Left ventricle myocardium inferior (tissue), 1 donor: Measurements from ENCODE around the gene CCL25. TPM values are rescaled to one million over a fixed set of nuclear protein-coding genes. Genes with fewer than 3 reads are reported as not detected.
"Not testable (repeated sequence)": the region's sequence is repeated elsewhere in the genome, so short reads cannot be mapped to it uniquely, and the experiment has no call there.

ENCODE experiments used
- DNase-seq: peaks from one replicate; pipeline ENCODE4 v3.0.0-alpha.2; 2020
- H3K27ac ChIP-seq: fragments of 200-600 bp; replicated peaks from 2 replicates; pipeline ENCODE4 v1.8.0; 2021
- H3K27me3 ChIP-seq: fragments of 200-600 bp; 2 replicates; pipeline ENCODE4 v1.8.0; 2021; ENCODE audit warnings: low read depth
- H3K36me3 ChIP-seq: fragments of 200-600 bp; 2 replicates; pipeline ENCODE4 v1.8.0; 2021
- H3K4me1 ChIP-seq: fragments of 200-600 bp; 2 replicates; pipeline ENCODE4 v1.8.0; 2021
- H3K4me3 ChIP-seq: fragments of 200-600 bp; 2 replicates; pipeline ENCODE4 v1.8.0; 2021; ENCODE audit warnings: mild to moderate bottlenecking, moderate library complexity
- H3K9me3 ChIP-seq: fragments of 200-600 bp; replicated peaks from 2 replicates; pipeline ENCODE4 v1.8.0; 2021
- intact Hi-C: fragments of 100-400 bp; cut with micrococcal nuclease; formaldehyde crosslinking; loops from one replicate; pipeline ENCODE4 v1.11.0; 2022
- total RNA-seq: library from RNA; stranded (reverse); fragmentation: NEBNext Ultra II Directional; extraction: Animal tissue kit (Norgen Biotek cat#: 25700); gene quantifications from one replicate; pipeline ENCODE4 v1.2.1, GENCODE V29; 2021
- TF ChIP-seq, protein P1 (sequence below): fragments of 200-600 bp; IDR thresholded peaks from 2 replicates; pipeline ENCODE4 v1.8.0; 2021; ENCODE audit warnings: antibody characterized with exemption, mild to moderate bottlenecking, borderline replicate concordance
- donor health status: DM: no; HTN: yes; CAD: no; lungs with severe emphysema.

The CCL25 gene
- total RNA-seq, 1 donor from 2014 or later = not detected

GRCh38 chr19:8028951-8029491 lies 23.5 kb upstream of the CCL25 start:
- H3K9me3 ChIP-seq = no peaks in the 10 kb centered on the region
- intact Hi-C loops = no loop called here
- H3K36me3 ChIP-seq = no peaks in the 10 kb centered on the region
- H3K4me3 ChIP-seq = no peak overlapping the region
- H3K27me3 ChIP-seq = peaks cover 39% of the 10 kb centered on the region
- TF ChIP-seq, protein P1, sequence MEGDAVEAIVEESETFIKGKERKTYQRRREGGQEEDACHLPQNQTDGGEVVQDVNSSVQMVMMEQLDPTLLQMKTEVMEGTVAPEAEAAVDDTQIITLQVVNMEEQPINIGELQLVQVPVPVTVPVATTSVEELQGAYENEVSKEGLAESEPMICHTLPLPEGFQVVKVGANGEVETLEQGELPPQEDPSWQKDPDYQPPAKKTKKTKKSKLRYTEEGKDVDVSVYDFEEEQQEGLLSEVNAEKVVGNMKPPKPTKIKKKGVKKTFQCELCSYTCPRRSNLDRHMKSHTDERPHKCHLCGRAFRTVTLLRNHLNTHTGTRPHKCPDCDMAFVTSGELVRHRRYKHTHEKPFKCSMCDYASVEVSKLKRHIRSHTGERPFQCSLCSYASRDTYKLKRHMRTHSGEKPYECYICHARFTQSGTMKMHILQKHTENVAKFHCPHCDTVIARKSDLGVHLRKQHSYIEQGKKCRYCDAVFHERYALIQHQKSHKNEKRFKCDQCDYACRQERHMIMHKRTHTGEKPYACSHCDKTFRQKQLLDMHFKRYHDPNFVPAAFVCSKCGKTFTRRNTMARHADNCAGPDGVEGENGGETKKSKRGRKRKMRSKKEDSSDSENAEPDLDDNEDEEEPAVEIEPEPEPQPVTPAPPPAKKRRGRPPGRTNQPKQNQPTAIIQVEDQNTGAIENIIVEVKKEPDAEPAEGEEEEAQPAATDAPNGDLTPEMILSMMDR = no peak
- DNase-seq = no peak
- no peaks in the 10 kb centered on the region for H3K4me1 ChIP-seq
- H3K27ac ChIP-seq = no peak overlapping the region

GRCh38 chr19:8030960-8031359 lies 21.6 kb upstream of the CCL25 start:
- intact Hi-C loops = no loop called here
- TF ChIP-seq, protein P1 = no peak
- DNase-seq = no peak
- Histone ChIP-seq H3K4me3 (no peak overlapping the region), H3K27me3 (peaks cover 52% of the 10 kb centered on the region), H3K27ac (no peak overlapping the region), H3K9me3 (no peaks in the 10 kb centered on the region), H3K36me3 (no peaks in the 10 kb centered on the region), H3K4me1 (no peaks in the 10 kb centered on the region)

DNA sequence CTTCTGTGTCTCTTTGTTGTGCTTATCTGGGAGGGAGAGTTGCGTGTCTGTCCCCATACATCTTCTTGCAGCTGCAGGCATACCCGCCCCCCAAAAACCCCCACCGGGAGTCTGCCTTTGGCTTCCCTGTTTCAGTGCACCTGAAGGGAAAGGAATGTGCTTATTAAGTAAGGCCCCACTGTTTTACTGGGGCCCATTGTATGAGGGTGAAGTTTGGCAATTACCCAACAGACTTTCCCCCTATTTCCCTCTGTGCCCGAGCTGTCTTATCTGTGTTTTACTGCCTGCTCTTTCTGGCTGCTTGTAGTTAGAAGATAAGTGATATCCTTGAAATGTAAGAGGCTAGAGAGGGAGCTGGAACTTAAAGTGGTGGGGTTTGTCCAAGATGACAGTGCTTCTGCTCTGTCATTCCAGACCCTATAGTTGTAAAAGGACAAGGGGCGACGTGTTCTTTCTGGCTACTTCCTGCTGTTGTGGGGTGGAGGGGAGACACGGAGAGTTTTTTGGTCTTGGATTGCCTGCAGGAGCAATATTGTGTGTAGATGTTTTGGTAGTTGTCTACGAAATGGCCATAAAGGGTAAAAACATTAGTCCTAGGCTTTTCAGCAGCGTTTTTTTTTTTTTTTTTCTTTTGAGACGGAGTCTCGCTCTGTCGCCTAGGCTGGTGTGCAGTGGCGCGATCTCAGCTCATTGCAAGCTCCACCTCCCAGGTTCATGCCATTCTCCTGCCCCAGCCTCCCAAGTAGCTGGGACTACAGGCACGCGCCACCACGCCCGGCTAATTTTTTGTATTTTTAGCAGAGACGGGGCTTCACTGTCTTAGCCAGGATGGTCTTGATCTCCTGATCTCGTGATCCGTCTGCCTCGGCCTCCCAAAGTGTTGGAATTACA lies 19.0 kb upstream of the CCL25 start:
- H3K36me3 ChIP-seq, H3K4me3 ChIP-seq, intact Hi-C loops, H3K4me1 ChIP-seq, H3K27ac ChIP-seq, DNase-seq, H3K9me3 ChIP-seq: not testable (repeated sequence)
- peaks cover 71% of the 10 kb centered on the region for H3K27me3 ChIP-seq

- Histone ChIP-seq H3K9me3 (no peaks in the 10 kb centered on the region), H3K4me1 (no peaks in the 10 kb centered on the region), H3K4me3 (no peak overlapping the region), H3K27me3 (peaks cover 76% of the 10 kb centered on the region), H3K27ac (no peak overlapping the region), H3K36me3 (no peaks in the 10 kb centered on the region)
- no peak for DNase-seq
- intact Hi-C loops = no loop called here
- TF ChIP-seq, protein P1 = no peak
Measured at GRCh38 chr19:8034178-8034525, 18.4 kb upstream of the CCL25 start.

GRCh38 chr19:8036434-8037099 lies 16.0 kb upstream of the CCL25 start:
- H3K4me3 ChIP-seq = no peak overlapping the region
- no peak for DNase-seq
- TF ChIP-seq, protein P1 = no peak
- no peaks in the 10 kb centered on the region for H3K4me1 ChIP-seq
- no peaks in the 10 kb centered on the region for H3K9me3 ChIP-seq
- peaks cover 75% of the 10 kb centered on the region for H3K27me3 ChIP-seq
- intact Hi-C loops = no loop called here
- no peak overlapping the region for H3K27ac ChIP-seq
- no peaks in the 10 kb centered on the region for H3K36me3 ChIP-seq

GRCh38 chr19:8038815-8039214 lies 13.7 kb upstream of the CCL25 start:
- intact Hi-C loops = no loop called here
- no peak for DNase-seq
- TF ChIP-seq, protein P1 = no peak
- H3K27ac ChIP-seq = no peak overlapping the region
- no peaks in the 10 kb centered on the region for H3K4me1 ChIP-seq
- H3K36me3 ChIP-seq = no peaks in the 10 kb centered on the region
- H3K27me3 ChIP-seq = peaks cover 68% of the 10 kb centered on the region
- H3K4me3 ChIP-seq = no peak overlapping the region
- no peaks in the 10 kb centered on the region for H3K9me3 ChIP-seq
